GM21367 (cell line): ENCODE data around the gene TK2.
"Not testable (repeated sequence)": the region's sequence is repeated elsewhere in the genome, so short reads cannot be mapped to it uniquely, and the experiment has no call there.

ENCODE experiments used
- ATAC-seq: cut with Tn5 transposase; IDR thresholded peaks from one replicate; pipeline ENCODE4 v1.9.1; 2021; ENCODE audit not compliant: unreplicated experiment

Gene TK2

GRCh38 chr16:66508248-66508913 lies 41.5 kb downstream of the TK2 start:
- no peak for ATAC-seq

DNA sequence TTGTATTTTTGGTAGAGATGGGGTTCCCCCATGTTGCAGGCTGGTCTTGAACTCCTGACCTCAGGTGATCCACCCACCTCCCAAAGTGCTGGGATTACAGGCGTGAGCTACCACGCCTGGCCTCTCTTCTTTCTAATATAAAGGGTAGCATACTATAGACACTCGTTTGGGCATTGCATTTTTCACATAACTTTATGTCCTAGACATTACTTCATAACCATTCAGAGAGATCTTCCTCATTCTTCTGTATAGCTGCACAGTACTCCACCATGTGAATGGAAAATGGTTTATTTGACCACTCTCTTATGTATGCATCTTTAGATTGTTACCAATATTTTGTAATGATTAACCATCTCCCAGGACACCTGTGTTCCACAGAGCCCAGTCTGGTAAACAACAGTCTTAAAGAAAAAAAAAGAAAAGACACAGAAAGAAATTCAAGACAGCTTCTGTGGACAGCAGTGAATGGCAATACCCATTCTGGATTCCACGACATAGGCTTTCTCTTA lies 42.1 kb downstream of the TK2 start:
- no peak for ATAC-seq

DNA sequence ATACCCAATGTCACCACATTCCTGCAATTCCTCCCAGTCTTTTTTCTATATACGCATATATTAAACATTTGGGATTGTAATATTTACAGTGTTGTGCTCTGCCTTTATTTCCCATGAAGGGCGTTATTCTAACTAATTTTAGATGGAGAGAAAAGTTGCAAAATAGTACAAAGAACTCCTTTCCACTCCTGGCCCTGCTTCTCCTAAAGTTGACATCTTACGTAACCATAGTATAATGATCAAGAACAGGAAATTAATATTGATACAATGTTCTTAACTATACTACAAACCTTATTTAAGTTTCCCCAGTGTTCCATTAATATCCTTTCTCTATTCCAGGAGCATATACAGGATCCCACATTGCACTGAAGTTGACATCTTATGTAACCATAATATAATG lies 46.3 kb downstream of the TK2 start:
- ATAC-seq = no peak

- no peak for ATAC-seq
Measured at GRCh38 chr16:66503030-66503429, 46.9 kb downstream of the TK2 start.

DNA sequence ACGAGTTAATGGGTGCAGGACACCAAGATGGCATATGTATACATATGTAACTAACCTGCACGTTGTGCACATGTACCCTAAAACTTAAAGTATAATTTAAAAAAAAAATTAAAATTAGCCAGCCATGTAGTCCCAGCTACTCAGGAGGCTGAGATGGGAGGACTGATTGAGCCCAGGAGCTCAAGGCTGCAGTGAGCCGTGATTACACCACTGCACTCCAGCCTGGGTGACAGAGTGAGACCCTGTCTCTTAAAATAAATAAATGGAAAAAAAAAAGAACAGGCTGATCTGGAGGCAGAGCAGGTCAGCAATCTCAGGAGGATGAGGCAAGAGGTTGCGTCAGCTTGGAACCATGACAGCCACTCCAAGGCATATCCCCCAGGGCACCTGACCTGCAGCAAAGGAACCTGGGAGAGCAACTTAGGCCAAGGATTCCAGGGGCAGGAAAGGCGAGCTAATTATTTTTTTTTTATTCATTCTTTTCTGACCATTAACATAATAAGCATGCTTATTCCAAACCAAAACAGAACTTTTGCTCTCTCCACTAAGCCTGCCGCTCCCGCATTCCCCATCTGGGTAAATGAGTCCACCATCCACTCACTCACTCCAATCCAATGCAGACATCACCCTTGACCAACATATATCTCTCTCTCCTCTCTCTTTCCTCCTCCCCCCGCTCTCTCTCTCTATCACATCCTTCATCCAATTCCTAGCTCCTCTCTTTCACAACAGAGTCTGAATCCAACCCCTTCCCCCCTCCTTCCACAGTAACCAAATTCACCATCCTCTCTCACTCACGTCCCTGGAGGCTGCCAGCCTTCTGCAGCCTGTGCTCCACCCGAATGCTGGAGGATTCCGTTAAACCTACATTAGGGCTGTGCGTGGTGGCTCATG lies 47.7 kb downstream of the TK2 start:
- no peak for ATAC-seq

DNA sequence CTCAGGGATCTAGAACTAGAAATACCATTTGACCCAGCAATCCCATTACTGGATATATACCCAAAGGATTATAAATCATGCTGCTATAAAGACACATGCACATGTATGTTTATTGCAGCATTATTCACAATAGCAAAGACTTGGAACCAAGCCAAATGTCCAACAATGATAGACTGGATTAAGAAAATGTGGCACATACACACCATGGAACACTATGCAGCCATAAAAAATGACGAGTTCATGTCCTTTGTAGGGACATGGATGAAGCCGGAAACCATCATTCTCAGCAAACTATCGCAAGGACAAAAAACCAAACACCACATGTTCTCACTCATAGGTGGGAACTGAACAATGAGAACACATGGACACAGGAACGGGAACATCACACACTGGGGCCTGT lies 48.4 kb downstream of the TK2 start:
- ATAC-seq = not testable (repeated sequence)

GRCh38 chr16:66497921-66498320 lies 52.0 kb downstream of the TK2 start:
- ATAC-seq = not testable (repeated sequence)

DNA sequence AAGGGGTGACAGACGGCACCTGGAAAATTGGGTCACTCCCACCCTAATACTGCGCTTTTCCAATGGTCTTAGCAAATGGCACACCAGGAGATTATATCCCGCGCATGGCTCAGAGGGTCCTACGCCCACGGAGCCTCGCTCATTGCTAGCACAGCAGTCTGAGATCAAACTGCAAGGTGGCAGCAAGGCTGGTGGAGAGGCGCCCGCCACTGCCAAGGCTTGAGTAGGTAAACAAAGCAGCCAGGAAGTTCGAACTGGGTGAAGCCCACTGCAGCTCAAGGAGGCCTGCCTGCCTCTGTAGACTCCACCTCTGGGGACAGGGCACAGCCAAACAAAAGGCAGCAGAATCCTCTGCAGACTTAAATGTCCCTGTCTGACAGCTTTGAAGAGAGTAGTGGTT lies 53.7 kb downstream of the TK2 start:
- not testable (repeated sequence) for ATAC-seq

DNA sequence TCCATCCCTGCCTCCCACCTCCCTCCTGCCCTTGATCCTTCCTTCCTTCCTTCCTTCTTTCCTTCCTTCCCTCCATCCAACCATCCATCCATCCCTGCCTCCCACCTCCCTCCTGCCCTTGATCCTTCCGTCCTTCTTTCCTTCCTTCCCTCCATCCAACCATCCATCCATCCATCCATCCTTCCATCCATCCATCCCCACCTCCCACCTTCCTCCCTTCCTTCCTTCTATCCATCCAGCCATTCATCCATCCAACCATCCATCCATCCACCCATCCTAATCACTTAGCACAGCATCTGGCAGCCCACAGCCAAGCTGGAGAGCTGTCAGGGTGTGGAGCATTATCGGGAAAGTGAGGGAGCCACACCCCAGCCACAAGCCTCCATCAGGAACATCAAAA lies 54.5 kb downstream of the TK2 start:
- no peak for ATAC-seq

GRCh38 chr16:66494916-66495315 lies 55.0 kb downstream of the TK2 start:
- ATAC-seq = no peak

- no peak for ATAC-seq
Measured at GRCh38 chr16:66493490-66494401, 56.2 kb downstream of the TK2 start.

DNA sequence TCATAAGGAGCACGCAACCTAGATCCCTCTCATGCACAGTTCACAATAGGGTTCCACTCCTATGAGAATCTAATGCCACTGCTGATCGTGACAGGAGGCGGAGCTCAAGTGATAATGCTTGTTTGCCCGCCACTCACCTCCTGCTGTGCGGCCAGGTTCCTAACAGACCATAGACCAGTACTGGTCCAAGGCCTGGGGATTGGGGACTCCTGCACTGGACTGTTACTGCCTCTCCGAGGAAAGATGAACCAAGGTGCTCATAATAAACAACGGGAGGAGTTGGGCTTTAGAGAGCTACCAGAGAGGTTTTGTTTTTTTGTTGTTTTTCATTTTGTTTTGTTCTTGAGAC lies 58.2 kb downstream of the TK2 start:
- ATAC-seq = no peak

GRCh38 chr16:66490774-66491715 lies 58.9 kb downstream of the TK2 start:
- no peak for ATAC-seq

DNA sequence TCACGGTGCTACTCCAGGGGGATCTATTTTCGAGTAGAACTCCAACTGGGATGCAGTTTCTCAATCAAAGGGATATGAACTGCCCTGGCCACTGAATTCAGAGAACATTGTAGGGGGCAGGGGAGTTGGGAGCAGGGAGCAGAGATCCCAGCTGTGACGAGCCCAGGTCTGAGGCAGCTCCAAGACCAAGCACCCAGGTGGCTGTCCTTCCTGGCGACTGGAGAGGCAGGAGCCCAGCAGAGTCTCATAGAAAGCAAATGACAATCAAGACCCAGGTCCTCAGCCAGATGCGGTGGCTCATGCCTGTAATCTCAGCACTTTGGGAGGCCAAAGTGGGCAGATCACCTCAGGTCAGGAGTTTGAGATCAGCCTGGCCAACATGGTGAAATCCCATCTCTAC lies 60.1 kb downstream of the TK2 start:
- no peak for ATAC-seq

DNA sequence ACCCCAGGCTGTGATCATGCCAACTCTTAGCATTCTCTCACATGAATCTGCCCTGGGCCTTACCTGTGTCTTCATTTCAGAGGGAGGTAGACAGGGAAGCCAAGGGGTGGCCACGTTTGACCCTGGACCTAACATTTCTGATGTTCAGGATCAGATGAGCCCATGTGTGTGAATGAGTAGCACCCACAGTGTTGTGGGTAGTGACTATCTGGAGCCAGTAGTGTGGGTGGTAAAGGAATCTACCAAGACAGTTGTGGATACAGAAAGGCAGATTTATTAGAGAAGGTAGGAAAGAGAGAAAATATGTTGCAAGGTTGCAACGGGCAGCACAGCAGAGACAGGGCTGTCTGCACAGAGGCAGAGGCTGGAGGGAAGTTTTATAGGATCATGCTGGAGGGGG lies 60.5 kb downstream of the TK2 start:
- no peak for ATAC-seq

DNA sequence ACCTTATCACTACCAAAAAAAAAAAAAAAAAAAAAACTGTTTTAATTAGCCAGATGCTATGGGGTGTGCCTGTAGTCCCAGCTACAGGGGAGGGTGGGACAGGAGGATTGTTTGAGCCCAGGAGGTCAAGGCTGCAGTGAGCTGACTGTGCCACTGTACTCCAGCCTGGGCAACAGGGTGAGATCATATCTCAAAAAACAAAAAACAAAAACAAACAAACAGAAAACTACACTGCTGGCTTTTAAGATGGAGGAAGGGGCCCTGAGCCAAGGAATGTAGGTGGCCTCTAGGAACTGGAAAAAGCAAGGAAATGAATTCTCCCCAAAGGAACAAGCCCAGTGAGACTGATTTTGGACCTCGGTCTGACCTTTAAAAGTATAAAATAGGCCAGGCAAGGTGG lies 61.4 kb downstream of the TK2 start:
- ATAC-seq = no peak

- ATAC-seq = no peak
Measured at GRCh38 chr16:66487580-66488275, 62.2 kb downstream of the TK2 start.

DNA sequence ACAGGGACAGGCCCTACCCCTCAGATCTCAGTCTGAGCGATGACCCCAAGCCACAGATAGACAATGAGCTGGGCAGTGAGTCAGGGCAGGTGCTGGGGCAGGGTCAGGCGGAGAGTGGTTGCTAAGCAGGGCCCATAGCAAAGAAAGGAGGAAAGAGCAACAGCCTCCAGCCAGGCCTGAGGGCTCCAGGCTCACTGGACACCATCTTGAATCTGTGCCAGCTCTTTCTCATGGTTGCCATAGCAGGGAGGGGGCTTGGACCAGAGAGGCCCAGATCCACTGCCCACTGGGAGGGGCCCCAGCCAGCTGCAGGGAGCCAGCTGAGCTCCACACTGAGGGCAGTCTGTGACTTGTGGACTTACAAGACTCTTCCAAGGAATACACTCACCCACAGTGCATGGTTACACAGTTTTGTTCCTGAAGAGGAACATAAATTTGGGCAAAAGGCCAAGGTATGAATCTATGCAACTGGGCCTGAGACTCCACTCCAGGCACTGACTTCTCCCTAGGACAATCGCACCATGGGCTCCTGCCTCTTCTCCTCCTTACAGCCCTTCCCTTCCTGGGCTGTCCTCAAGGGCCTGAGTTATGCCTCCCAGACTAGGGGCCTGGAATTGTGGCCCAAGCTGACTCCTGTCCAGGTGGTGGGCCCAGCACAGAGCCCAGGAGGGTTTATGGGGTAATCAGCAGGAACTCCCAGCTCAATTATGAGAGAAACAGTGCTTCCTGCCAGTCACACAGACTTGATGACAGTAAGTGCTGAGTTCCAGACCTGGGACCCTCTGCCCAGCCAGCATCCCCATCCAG lies 62.9 kb downstream of the TK2 start:
- no peak for ATAC-seq
